Activated CD4-positive, alpha-beta T cell treated with anti-CD3 and anti-CD28 coated beads for 36 hours (primary cell): ENCODE results near the gene ZBTB46. TPM values are rescaled to one million over a fixed set of nuclear protein-coding genes. Genes with fewer than 3 reads are reported as not detected.

Source experiments
- ATAC-seq: fragments of 200-7000 bp; cut with Tn5 transposase; one replicate; pipeline ENCODE4 v1.10.0; 2021; ENCODE audit warnings: mild to moderate bottlenecking, moderate library complexity
- CTCF ChIA-PET: fragments of 350-600 bp; sonication (Branson Sonifier 250); formaldehyde crosslinking; loops from one replicate; lab custom pipeline; 2021; ENCODE audit warnings: antibody characterized with exemption; lab: Charles Lee
- POLR2A ChIA-PET: fragments of 350-600 bp; sonication (Branson Sonifier 250); formaldehyde crosslinking; loops from one replicate; lab custom pipeline; 2021; ENCODE audit warnings: antibody characterized with exemption, inconsistent platforms; lab: Charles Lee
- DNase-seq: peaks from one replicate; pipeline ENCODE4 v3.0.0-alpha.2; 2020
- H3K27ac Mint-ChIP-seq: one replicate; pipeline ENCODE4 v1.8.0; 2021; ENCODE audit warnings: mixed read lengths
- H3K27me3 Mint-ChIP-seq: one replicate; pipeline ENCODE4 v1.8.0; 2021; ENCODE audit warnings: mixed read lengths
- H3K36me3 Mint-ChIP-seq: one replicate; pipeline ENCODE4 v1.8.0; 2021; ENCODE audit warnings: low read depth, mixed read lengths
- H3K4me1 Mint-ChIP-seq: one replicate; pipeline ENCODE4 v1.8.0; 2021; ENCODE audit warnings: mixed read lengths
- H3K4me3 Mint-ChIP-seq: one replicate; pipeline ENCODE4 v1.8.0; 2021; ENCODE audit warnings: mild to moderate bottlenecking, moderate library complexity, mixed read lengths
- H3K9me3 Mint-ChIP-seq: one replicate; pipeline ENCODE4 v1.8.0; 2021; ENCODE audit warnings: low read depth, mixed read lengths
- intact Hi-C, 2 experiments: fragments of 100-400 bp; cut with DNase I in 1 of 2; cut with micrococcal nuclease in 1 of 2; formaldehyde crosslinking; loops; one replicate each; pipeline versions ENCODE4 v1.14.2 to v1.15.1; 2022 to 2024; cut with DNase I, micrococcal nuclease
- total RNA-seq, 2 experiments: library from RNA; stranded (reverse); gene quantifications; one replicate each; pipeline ENCODE4 v1.2.3, GENCODE V29; 2021

The ZBTB46 gene
- total RNA-seq, 2 experiments from 2014 or later, result 0.88 to 1.3 TPM

DNA sequence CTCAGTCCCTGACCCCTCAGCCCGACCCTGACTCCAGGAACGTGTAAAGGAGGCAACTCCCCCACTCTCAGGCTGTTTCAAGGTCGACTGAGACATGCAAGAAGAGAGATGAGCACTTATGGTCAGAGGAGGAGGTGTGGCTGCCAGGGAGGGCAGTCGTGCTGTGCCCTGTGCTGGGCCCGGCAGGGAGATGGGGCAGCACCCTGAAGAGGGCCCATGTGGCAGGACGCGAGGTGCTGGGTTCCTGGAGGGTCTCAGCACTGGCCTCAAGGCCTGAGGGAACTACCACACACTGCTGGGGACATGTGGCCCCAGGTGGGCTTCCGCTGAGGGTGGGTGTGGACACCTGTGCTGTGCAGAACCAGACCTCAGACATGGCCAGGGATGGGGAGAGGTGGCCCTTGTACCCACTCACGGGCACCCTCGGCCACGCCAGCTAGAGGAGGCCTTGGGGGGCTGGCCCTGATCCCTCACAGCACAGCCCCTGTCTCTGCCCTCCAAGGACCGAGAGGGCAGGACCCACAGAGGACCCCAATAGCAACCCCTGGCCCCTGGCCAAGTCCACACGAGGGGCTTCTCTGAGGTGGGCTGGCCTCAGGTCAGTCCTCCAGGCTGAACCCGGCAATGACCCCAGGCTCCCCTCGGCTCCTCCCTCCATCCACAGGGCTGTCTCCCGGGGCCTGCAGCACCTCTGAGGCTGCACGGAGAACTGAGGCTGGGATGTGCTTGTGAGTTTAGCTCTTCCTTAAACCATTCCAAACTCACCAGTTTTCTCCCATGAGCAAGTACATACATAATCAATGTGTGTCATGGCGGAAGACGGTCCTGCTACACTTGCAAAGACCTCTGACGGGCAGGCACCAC is 82.8 kb downstream of the ZBTB46 start:
- Mint-ChIP-seq H3K4me1 (peaks cover 20% of the 10 kb centered on the region), H3K27me3 (no peaks in the 10 kb centered on the region), H3K4me3 (no peak overlapping the region), H3K36me3 (peaks cover 2% of the 10 kb centered on the region), H3K9me3 (no peaks in the 10 kb centered on the region), H3K27ac (peak overlapping the region; percentile 34)
- ChIA-PET POLR2A (no interaction called here), CTCF (interaction anchor here (0.8 kb wide), 1 partner anchor 21 kb away, joined by 3 read pairs; no protein-coding TSS in a partner anchor)
- intact Hi-C loops, result no loop called here
- no peak for DNase-seq
- no peak for ATAC-seq

DNA sequence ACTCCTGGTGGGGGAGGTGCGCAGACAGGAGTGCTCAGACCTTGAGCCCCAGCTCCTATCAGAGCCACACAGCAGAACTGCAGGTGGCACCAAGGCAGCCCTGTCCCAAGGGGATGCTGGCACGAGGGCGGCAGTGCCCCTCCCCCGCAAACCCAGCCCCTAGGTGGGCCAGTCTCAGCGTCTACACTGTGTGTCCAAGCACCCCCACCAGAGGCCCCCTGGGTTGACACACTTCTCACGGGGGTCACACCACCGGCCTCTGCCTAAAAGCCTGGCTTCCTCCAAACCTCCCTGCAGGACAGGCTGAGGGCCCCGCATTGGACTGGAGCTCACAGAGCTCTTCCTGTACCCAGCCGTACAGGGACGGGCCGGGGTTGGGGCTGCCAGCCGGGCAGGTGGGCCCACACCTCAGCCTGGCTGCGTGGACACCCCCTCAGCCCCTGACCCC is 83.4 kb downstream of the ZBTB46 start:
- no peak for DNase-seq
- ChIA-PET CTCF (interaction anchor here (0.8 kb wide), 1 partner anchor 22 kb away, joined by 3 read pairs; no protein-coding TSS in a partner anchor), POLR2A (no interaction called here)
- no peak for ATAC-seq
- Mint-ChIP-seq H3K36me3 (peaks cover 2% of the 10 kb centered on the region), H3K27me3 (no peaks in the 10 kb centered on the region), H3K4me1 (peaks cover 20% of the 10 kb centered on the region), H3K4me3 (no peak overlapping the region), H3K9me3 (no peaks in the 10 kb centered on the region), H3K27ac (no peak overlapping the region)
- intact Hi-C loops, result no loop called here

DNA sequence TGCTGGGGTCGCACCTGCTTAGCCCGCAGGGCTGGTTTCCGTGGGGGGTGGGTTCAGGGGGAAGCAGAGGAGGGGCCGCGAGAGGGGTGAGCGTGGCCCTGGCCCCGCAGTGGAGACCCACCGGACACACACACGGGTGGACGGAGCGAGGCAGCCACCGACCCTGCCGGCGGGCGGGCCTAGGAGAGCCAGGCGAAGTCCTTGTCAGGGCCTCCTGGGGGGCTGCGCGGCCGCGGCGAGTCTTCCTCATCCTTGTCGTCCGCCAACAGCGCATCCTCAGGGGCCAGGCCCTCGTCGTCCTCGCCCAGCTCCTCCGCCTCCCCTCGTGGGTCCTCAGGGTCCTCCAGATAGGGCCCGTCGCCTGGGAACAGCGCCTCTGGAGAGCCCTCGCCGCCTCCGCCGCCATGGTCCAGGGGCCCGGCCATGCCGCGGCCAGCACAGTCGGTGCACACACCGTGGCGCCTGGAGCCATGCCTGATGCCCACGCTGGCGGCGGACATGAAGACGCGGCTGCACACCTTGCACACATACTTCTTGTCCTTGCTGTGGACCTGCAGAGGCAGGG is 84.2 kb downstream of the ZBTB46 start:
- ChIA-PET CTCF (no interaction called here), POLR2A (no interaction called here)
- no peaks in the 10 kb centered on the region for H3K27me3 Mint-ChIP-seq
- H3K4me1 Mint-ChIP-seq, result peaks cover 17% of the 10 kb centered on the region
- intact Hi-C loops, result no loop called here
- no peak for ATAC-seq
- peaks cover 2% of the 10 kb centered on the region for H3K36me3 Mint-ChIP-seq
- no peak overlapping the region for H3K4me3 Mint-ChIP-seq
- H3K27ac Mint-ChIP-seq, result no peak overlapping the region
- H3K9me3 Mint-ChIP-seq, result no peaks in the 10 kb centered on the region
- DNase-seq, result no peak

DNA sequence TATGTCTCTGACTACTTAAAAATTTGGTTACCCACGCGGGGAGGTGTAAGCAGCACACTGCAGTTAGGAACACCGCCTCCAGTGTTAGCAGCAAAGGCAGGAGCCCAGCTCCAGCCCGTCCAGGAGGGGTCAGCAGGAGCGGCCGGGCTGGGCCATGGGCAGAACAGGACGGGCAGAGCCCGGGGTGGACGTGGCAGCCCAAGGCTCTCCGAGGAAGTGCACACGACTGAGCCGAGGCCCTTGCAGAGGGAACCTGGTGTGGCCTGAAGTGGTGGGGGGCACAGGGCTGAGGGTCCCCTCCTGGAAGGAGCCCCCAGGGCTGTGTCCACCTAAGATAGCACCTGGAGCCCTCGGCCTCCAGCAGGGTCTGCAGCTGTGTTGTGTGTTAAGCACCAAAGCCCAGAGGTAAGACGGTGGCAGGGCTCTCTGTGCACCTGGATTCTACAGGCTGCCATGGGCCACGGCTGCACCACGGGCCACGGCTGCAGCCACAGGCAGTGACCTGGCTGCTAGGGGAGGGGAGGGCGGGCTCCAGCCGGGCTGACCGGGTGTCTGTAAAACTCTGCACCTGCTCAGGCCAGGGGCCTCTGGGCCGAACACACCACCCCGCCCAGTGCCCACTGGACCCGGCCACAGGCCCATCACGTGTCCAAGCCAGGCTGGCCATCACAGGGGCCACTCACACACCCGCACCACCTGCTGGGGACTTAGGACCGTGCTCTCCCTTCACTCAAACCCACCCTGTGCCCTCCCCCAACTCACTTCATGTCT is 84.9 kb downstream of the ZBTB46 start:
- Mint-ChIP-seq H3K4me3 (no peak overlapping the region), H3K4me1 (peaks cover 13% of the 10 kb centered on the region), H3K27ac (no peak overlapping the region), H3K36me3 (peaks cover 2% of the 10 kb centered on the region), H3K9me3 (no peaks in the 10 kb centered on the region), H3K27me3 (no peaks in the 10 kb centered on the region)
- ChIA-PET CTCF (no interaction called here), POLR2A (no interaction called here)
- intact Hi-C loops, result no loop called here
- ATAC-seq (no peak), DNase-seq (no peak)

DNA sequence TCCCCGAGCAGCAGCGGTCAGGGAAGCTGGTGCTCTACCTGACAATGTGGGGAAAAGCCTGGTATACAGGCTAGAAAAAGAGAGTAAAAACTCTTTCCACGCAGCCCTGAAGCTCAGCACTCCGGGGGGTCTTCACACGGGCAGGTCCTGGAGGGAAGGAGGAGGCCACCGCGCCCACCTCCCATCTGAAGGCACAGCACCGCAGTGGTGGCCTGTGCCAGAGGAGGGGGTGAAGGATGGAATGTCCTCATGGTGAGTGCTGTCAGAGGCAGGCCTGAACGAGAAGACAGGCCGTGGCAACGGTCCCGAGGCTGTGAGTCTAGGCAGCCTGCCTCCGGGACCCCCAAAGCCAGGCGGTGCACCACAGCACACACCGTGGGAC is 85.6 kb downstream of the ZBTB46 start:
- Mint-ChIP-seq H3K27ac (no peak overlapping the region), H3K4me1 (peaks cover 7% of the 10 kb centered on the region), H3K4me3 (no peak overlapping the region), H3K27me3 (no peaks in the 10 kb centered on the region), H3K9me3 (no peaks in the 10 kb centered on the region), H3K36me3 (peaks cover 2% of the 10 kb centered on the region)
- intact Hi-C loops, result no loop called here
- ChIA-PET POLR2A (no interaction called here), CTCF (interaction anchor here (0.7 kb wide), 1 partner anchor 24 kb away, joined by 3 read pairs; no protein-coding TSS in a partner anchor)
- DNase-seq (no peak), ATAC-seq (no peak)

DNA sequence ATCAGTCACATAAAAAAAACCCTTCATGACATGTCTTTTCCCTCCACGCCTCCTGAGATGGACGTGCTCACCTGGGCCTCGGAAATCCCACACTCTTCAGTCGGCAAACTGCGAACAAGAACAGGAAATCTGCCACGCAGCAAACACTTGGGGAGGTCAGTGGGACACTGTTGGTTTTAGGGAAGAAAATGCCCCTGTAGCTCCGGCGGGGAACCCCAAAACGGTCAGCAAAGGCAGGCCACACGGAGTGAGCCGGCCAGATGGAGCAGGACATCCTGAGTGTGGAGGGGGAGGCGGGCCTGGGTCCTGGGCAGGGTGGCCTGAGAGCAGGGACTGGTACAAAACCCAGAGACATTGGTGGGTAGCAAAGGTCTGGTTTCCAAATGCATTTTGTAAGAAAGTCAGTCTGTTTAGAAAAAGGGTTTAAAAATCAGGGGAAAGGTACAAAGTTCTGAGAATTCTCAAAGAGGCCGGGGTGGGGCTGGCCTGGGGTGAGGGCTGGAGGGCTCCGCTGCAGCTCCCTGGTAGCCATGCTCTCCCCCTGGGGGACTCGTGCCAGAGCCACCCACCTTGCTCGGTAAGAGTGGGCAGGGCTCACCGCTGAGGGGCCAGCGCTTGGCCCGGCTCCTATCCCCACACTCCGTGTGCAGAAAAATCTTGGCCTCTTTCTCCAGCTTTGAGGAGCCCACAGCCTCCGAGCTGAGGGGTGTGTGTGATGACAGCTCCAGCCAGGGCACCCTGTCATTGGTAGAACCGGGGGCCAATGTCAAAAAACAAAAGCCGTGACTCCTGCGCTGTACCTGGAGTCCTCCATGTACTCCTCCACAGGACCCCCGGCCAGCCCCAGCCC is 86.3 kb downstream of the ZBTB46 start:
- ChIA-PET CTCF (interaction anchor here (0.7 kb wide), 1 partner anchor 24 kb away, joined by 3 read pairs; no protein-coding TSS in a partner anchor), POLR2A (no interaction called here)
- Mint-ChIP-seq H3K27me3 (no peaks in the 10 kb centered on the region), H3K9me3 (no peaks in the 10 kb centered on the region), H3K4me1 (peaks cover 6% of the 10 kb centered on the region), H3K4me3 (no peak overlapping the region), H3K27ac (no peak overlapping the region), H3K36me3 (peaks cover 2% of the 10 kb centered on the region)
- DNase-seq (no peak), ATAC-seq (no peak)
- intact Hi-C loops, result loop anchor here in 1 of 2 experiments (5.0 kb wide), 1 partner anchor 37 kb away; the partner anchor contains the start of genes ARFRP1 and ZGPAT

DNA sequence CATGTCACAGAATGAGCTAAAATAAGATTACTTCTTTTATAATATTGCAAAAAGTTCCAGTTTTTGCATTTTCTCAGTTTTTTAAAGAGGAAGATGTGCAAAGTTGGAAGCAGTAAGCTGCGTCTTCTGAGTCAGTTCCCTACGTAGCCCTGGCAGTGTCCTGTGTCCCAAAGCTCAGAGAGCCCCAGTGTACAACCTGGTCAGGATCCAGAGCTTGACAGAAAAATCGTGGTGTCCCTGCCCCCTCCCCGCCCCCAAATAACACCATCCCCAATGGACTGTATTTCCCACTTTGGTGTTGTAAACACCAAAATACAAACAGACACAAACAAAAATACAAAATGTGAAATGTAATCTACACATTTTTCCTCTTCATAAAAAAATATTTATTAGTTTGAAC is 86.9 kb downstream of the ZBTB46 start:
- intact Hi-C loops, result loop anchor here in 1 of 2 experiments (5.0 kb wide), 1 partner anchor 37 kb away; the partner anchor contains the start of genes ARFRP1 and ZGPAT
- Mint-ChIP-seq H3K9me3 (no peaks in the 10 kb centered on the region), H3K36me3 (peaks cover 2% of the 10 kb centered on the region), H3K27ac (no peak overlapping the region), H3K27me3 (no peaks in the 10 kb centered on the region), H3K4me3 (no peak overlapping the region), H3K4me1 (peaks cover 2% of the 10 kb centered on the region)
- ATAC-seq (no peak), DNase-seq (no peak)
- POLR2A ChIA-PET, result no interaction called here
- CTCF ChIA-PET, result interaction anchor here (0.7 kb wide), 1 partner anchor 85 kb away, joined by 3 read pairs; no protein-coding TSS in a partner anchor

DNA sequence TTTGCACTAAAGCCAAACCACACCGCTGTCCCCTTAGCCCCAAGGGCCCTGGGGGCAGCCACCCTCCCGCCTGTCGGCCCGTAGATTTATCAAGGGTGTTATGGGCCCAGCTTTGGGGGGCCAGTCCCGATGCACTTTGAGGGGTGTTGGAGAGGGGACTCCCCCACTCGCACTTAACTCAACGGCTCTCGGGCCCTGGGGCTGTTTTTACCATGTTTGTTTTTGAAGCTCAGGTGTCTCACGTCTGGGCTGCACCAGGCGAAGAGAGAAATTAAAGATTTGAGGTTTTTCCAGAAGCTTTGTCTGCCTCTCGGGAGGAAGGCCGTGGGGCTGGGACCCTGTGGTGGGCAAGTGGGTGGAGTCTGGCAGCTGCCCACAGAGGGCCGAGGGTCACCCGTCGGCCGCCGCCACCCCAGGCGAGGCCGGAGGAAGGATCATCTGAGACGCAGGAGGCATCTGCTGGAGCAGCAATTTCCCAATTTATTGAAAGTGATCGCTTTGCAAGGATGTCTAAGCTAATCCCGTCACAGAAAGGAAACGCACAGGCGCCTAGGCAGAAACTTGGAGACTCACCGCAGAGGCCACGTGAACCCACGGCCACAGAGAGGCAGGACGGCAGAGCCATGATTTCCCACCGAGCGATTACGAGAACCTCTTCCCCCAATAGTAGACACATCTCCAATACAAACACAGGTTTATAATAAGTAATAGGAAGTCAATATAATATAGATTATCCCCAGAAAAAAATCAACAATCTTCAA is 87.7 kb downstream of the ZBTB46 start:
- POLR2A ChIA-PET, result interaction anchor here (0.6 kb wide), 2 partner anchors 102 to 122 kb away, joined by 3 to 6 read pairs; no protein-coding TSS in a partner anchor
- DNase-seq, result no peak
- intact Hi-C loops, result loop anchor here in 1 of 2 experiments (5.0 kb wide), 1 partner anchor 36 kb away; the partner anchor contains the start of genes ARFRP1 and ZGPAT
- no peaks in the 10 kb centered on the region for H3K27me3 Mint-ChIP-seq
- no peak for ATAC-seq
- H3K4me3 Mint-ChIP-seq, result no peak overlapping the region
- no peak overlapping the region for H3K27ac Mint-ChIP-seq
- peaks cover 2% of the 10 kb centered on the region for H3K36me3 Mint-ChIP-seq
- no peaks in the 10 kb centered on the region for H3K4me1 Mint-ChIP-seq
- no peaks in the 10 kb centered on the region for H3K9me3 Mint-ChIP-seq
- CTCF ChIA-PET, result interaction anchor here (0.7 kb wide), 1 partner anchor 86 kb away, joined by 3 read pairs; no protein-coding TSS in a partner anchor

DNA sequence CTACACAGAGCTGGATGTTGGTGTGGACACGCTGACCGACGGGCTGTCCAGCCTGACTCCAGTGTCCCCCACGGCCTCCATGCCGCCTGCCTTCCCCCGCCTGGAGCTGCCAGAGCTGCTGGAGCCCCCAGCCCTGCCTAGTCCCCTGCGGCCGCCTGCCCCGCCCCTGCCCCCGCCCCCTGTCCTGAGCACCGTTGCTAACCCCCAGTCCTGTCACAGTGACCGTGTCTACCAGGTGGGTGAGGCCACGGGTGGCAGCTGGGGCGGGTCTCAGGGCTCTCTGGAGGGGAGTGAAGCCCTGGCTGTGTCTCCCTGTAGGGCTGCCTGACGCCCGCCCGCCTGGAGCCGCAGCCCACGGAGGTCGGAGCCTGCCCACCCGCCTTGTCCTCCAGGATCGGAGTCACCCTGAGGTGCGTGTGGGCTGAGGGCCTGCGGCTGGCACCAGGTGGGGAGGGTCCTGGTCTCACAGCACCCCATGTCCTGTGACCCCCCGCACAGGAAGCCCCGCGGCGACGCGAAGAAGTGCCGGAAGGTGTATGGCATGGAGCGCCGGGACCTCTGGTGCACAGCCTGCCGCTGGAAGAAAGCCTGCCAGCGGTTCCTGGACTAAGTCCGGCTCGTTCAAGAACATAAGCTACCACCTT is 88.6 kb downstream of the ZBTB46 start:
- intact Hi-C loops, result loop anchor here in 1 of 2 experiments (5.0 kb wide), 1 partner anchor 35 kb away; the partner anchor contains the start of genes ARFRP1 and ZGPAT
- Mint-ChIP-seq H3K27ac (no peak overlapping the region), H3K36me3 (peaks cover 2% of the 10 kb centered on the region), H3K4me1 (no peaks in the 10 kb centered on the region), H3K4me3 (no peak overlapping the region), H3K9me3 (no peaks in the 10 kb centered on the region), H3K27me3 (no peaks in the 10 kb centered on the region)
- ChIA-PET CTCF (interaction anchor here (0.5 kb wide), 1 partner anchor 159 kb away, joined by 3 read pairs; no protein-coding TSS in a partner anchor), POLR2A (interaction anchor here (0.6 kb wide), 2 partner anchors 101 to 123 kb away, joined by 3 to 6 read pairs; no protein-coding TSS in a partner anchor)
- ATAC-seq (no peak), DNase-seq (no peak)
